ENCODE data around the gene GBP5. TPM values are rescaled to one million over a fixed set of nuclear protein-coding genes. Genes with fewer than 3 reads are reported as not detected.
"Not testable (repeated sequence)": the region's sequence is repeated elsewhere in the genome, so short reads cannot be mapped to it uniquely, and the experiment has no call there.

The GBP5 gene
- total RNA-seq = 1 to 10 TPM; 1.8 to 3.1 (median 2.6) TPM

GRCh38 chr1:89272269-89273041 is at the start of gene GBP5:
TSS of gene GBP5 (minus strand) at chr1:89272860. CDS start at chr1:89269555, 3,305 bp downstream.
- DNase-seq (ENCODE audit: low spot score in 2 of 2); intact Hi-C loops (cut with DNase I; ENCODE audit: low total_unique reads); H3K9me3 ChIP-seq; H3K36me3 ChIP-seq; H3K27me3 ChIP-seq; H3K4me1 ChIP-seq: not testable (repeated sequence)
- peak within 1 kb of the TSS; percentile 3 to 25 (median 24) for H3K4me3 ChIP-seq
- peak within 1 kb of the TSS in 1 of 2 donors; percentile 25 for H3K27ac ChIP-seq

GRCh38 chr1:89322402-89322801 is 49.7 kb upstream of the GBP5 start:
- Histone ChIP-seq H3K4me1 (no peaks in the 10 kb centered on the region), H3K4me3 (no peak overlapping the region), H3K9me3 (peaks cover 9 to 19% of the 10 kb centered on the region in 2 donors), H3K27me3 (no peaks in the 10 kb centered on the region), H3K27ac (no peak overlapping the region), H3K36me3 (no peaks in the 10 kb centered on the region)
- no peak for DNase-seq (ENCODE audit: low spot score in 2 of 2)
- no peak for TF ChIP-seq CTCF (IDR thresholded peaks at IDR 0.05)
- TF ChIP-seq POLR2A (IDR thresholded peaks at IDR 0.05) = no peak
- no peak for TF ChIP-seq POLR2AphosphoS5 (IDR thresholded peaks at IDR 0.05)
- intact Hi-C loops (cut with DNase I; ENCODE audit: low total_unique reads) = no loop called here

GRCh38 chr1:89312572-89312971 is 39.9 kb upstream of the GBP5 start:
- no peaks in the 10 kb centered on the region for H3K36me3 ChIP-seq
- H3K27me3 ChIP-seq = no peaks in the 10 kb centered on the region
- H3K4me1 ChIP-seq = peaks cover 0 to 6% of the 10 kb centered on the region in 2 donors
- no peak overlapping the region for H3K27ac ChIP-seq
- TF ChIP-seq POLR2AphosphoS5 (IDR thresholded peaks at IDR 0.05) (no peak), POLR2A (IDR thresholded peaks at IDR 0.05) (no peak), CTCF (IDR thresholded peaks at IDR 0.05) (no peak)
- no peak for DNase-seq (ENCODE audit: low spot score in 2 of 2)
- peaks cover 11 to 12% of the 10 kb centered on the region in 2 donors for H3K9me3 ChIP-seq
- H3K4me3 ChIP-seq = no peak overlapping the region
- intact Hi-C loops (cut with DNase I; ENCODE audit: low total_unique reads) = no loop called here

DNA sequence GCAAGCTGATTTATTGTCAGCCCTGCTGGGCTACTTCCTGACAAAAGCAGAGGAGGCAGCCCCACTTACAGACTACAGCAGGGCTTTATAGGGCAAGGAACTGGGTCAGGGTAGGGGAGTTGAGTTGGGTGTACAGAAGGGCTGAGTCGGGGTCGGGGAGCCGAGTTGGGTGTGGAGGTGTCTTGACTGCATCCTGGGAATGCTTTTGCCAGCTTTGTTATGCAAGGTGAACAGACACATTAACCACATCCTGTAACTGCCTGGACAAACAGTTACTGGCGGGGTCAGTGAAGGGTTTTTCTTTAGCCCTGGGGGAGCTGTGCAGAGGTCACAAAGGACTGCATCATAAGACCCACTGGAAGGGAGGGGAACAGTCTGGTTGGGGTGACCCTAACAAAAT is 39.1 kb upstream of the GBP5 start:
- TF ChIP-seq CTCF (IDR thresholded peaks at IDR 0.05) (no peak), POLR2A (IDR thresholded peaks at IDR 0.05) (no peak), POLR2AphosphoS5 (IDR thresholded peaks at IDR 0.05) (no peak)
- intact Hi-C loops (cut with DNase I; ENCODE audit: low total_unique reads) = no loop called here
- no peak overlapping the region for H3K4me3 ChIP-seq
- no peaks in the 10 kb centered on the region for H3K27me3 ChIP-seq
- H3K4me1 ChIP-seq = peaks cover 0 to 6% of the 10 kb centered on the region in 2 donors
- peaks cover 11 to 12% of the 10 kb centered on the region in 2 donors for H3K9me3 ChIP-seq
- no peak for DNase-seq (ENCODE audit: low spot score in 2 of 2)
- no peaks in the 10 kb centered on the region for H3K36me3 ChIP-seq
- H3K27ac ChIP-seq = peak overlapping the region; percentile 64 to 77

DNA sequence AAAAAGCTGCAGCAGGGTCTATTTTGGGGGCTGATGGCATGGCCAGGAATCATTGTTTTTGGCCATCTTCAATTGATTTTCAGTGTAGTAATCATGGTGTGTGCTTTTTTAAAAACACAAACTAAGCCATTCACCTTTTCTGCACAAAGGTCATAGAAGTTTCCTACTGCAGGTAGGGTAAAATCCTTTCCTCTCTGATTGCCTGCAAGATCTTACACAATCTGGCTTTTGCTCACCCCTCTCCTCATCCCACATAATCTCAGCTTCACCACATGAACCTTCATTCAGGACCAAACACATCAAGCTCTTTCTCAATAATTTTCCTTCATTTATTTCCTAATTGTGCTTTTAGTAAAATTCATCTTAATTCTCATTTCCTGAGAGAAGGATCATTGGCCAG is 38.3 kb upstream of the GBP5 start:
- TF ChIP-seq POLR2A (IDR thresholded peaks at IDR 0.05) (no peak), CTCF (IDR thresholded peaks at IDR 0.05) (no peak)
- H3K4me3 ChIP-seq = peak overlapping the region in 1 of 3 donors; percentile 32
- no peaks in the 10 kb centered on the region for H3K27me3 ChIP-seq
- no peak for DNase-seq (ENCODE audit: low spot score in 2 of 2)
- intact Hi-C loops (cut with DNase I; ENCODE audit: low total_unique reads) = no loop called here
- peaks cover 0 to 6% of the 10 kb centered on the region in 2 donors for H3K4me1 ChIP-seq
- H3K27ac ChIP-seq = peak overlapping the region; percentile 64 to 77
- H3K9me3 ChIP-seq = peaks cover 4 to 11% of the 10 kb centered on the region in 2 donors
- H3K36me3 ChIP-seq = no peaks in the 10 kb centered on the region

Measured in breast epithelium (tissue), 4 donors.